ENCODE data around the gene PPIL4.
"Not testable (repeated sequence)": the region's sequence is repeated elsewhere in the genome, so short reads cannot be mapped to it uniquely, and the experiment has no call there.

PPIL4 gene

GRCh38 chr6:149484733-149485700 lies 60.8 kb downstream of the PPIL4 start, which contains the start of gene ZC3H12D:
TSS of gene ZC3H12D (minus strand) at chr6:149485014. CDS start at chr6:149474543, 10,471 bp downstream.
- DNase-seq, result no peak

- DNase-seq, result no peak
Measured at GRCh38 chr6:149483849-149484655, 61.8 kb downstream of the PPIL4 start.

GRCh38 chr6:149483334-149483725 lies 62.5 kb downstream of the PPIL4 start:
- DNase-seq, result no peak

DNA sequence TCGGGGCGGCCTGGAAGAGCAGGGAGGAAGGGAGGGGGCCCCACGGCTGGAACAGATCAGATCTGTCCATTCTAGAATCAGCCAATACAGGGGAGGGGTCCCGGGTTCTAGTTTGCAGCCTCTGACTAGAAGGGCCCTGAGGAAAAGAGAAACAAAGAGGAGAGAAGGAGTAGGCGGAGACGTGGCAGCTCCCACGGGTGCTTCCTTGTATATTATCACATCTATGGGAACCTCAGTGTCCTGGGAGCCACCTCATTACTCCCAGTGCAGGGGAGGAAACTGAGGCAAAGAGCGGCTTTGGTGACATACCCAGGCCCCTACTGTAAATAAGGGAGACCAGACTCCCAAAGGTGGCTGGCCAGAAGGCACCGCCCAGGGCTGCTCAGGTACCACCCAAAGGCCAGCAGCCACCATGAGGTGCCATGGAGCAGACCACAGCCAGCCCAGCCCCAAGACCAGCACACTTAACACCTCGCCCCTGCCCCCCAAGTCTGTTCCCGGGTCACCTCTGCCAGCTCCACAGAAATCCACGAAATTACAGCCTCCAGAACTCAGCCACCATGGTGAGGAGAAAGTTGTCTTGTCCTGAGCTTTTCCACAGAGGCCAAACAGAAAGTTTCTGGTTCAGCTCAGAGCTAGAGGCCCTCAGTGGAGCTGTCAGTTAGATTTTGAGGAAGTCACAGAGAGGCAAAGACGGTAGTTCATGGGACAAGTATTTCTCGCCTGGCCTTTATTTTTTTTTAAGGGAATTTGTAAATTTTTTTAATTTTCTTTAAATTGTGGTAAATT lies 63.1 kb downstream of the PPIL4 start:
- no peak for DNase-seq

DNA sequence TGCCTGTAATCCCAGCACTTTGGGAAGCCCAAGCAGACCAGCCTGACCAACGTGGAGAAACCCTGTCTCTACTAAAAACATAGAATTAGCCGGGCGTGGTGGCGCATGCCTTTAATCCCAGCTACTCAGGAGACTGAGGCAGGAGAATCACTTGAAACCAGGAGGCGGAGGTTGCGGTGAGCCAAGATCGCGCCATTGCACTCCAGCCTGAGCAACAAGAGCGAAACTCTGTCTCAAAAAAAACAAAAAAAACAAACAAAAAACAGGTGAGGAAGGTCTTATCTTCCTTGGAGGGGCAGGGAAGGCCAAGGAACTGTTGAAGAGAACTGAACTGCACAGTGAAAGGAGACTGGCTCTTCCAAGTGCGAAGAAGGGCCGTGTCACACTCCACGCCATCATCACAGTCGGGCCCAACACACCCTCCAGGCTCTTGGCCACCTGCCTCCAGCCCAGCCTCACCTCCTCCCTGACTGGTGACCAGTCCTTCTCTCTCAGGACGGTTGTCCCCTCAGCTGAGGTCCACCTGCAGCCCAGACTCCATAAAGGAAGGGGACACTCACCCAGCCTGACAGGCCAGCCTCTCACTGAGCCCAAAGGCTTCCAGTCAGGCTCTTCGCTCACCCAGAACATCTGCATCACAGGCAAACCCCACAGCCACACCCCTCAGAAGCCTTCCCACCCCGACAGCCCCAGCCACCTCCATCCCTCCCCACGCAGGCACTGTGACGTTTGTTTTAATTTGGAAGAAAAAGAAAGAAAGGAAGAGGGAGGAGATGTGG lies 65.2 kb downstream of the PPIL4 start:
- no peak for DNase-seq

DNA sequence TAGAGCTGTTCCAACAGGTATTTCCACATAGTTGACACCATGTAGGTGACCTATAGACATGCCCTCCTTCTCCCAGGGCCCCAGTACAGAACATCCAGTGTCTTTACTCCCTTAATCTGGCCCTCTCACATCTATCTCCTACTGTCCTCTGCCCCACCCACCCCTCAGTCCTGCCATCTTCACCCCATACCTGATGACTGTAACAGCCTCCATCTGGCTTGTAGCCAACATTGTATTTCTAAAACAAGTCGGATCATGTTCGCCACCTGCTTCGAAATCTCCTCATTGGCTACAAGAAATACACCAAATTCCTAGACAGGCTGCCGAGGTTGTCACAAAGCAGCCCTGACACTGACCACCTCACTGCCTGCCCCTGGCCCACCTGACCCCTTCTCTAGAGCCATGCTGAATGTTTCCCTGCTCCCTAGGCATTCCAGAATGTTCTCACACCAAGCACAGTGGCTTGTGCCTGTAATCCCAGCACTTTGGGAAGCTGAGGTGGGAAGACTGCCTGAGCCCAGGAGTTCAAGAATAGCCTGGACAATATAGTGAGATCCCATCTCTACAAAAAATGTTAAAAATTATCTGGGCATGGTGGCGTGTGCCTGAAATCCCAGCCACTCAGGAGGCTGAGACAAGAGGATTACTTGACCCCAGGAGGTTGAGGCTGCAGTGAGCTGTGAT lies 67.1 kb downstream of the PPIL4 start:
- DNase-seq, result no peak

GRCh38 chr6:149477544-149477943 lies 68.3 kb downstream of the PPIL4 start:
- DNase-seq, result no peak

GRCh38 chr6:149476789-149477455 lies 68.9 kb downstream of the PPIL4 start:
- DNase-seq, result no peak

DNA sequence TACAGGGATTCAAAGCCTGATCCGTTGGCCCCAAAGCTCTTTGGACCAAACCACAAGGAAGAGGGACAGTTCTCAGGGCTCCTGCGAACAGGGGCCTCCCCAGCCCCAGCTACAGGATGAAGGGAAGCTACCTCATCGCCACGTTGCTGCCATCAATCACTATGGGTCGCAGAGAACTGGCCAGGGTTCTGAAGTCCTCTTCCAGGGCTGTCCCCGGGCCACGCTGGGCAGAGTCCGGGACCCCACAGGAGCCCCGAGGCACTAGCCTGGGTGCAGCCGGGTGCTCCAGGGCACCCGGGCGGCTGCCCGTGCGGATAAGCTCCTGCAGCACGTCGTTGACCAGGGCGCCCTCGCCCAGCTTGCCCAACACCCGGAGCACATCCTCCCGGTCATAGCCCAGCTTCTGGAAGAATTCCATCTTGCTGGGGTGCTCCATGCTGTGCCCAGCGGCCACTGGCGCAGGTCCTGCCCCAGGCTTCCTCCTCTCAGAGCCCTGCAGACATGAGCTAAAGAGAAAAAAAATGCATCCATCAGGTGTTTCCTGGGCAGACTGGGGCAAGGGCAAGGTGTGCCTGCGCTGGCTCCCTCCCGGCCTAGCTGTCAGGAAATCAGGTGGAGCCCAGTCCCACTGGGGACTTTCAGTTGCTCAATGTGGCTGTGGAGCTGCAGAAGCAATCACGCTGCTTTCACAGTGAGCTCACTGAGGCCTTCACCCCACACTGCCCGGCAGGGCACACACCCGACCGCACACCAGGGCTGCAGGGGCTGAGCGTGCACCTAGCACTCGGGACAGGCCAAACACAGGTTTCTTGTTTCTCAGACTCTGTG lies 71.5 kb downstream of the PPIL4 start:
- no peak for DNase-seq

- no peak for DNase-seq
Measured at GRCh38 chr6:149473080-149474052, 72.5 kb downstream of the PPIL4 start.

DNA sequence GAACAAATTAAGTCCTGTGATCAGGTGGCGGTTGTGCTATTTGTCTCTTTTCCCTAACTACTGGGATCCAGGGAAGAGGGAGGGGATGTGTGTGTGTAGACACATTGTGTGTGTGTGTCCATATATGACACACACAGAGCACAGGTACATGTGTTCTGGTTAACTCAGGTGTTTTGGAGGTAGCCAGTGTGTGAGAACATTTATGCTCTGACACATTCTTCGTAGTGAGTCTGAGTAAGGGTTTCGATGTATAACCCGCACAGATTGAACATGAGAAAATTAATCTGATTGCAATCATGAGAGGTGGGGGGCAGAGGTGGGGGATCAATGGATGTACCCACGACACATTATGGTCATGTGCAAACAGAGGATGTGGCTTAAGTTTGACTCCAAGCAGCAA lies 73.6 kb downstream of the PPIL4 start:
- no peak for DNase-seq

DNA sequence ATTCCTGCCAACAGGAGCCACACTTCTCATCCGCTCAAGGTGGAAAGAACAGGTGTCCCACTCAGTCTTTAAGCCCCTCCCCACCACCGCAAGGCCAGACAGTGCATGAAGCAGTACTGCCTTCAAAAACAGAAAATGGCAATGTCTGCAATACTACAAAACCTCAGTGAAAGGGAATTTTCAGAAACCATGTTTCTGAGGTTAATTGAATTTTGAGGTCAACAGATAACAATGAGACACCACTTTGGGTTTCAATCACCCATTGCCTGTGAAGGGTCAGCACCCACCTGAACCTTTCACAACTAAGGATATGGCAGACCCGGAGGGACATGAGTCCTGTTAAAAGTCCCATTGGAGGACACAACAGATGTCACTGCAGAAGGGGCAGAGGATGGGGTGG lies 74.0 kb downstream of the PPIL4 start:
- no peak for DNase-seq

DNA sequence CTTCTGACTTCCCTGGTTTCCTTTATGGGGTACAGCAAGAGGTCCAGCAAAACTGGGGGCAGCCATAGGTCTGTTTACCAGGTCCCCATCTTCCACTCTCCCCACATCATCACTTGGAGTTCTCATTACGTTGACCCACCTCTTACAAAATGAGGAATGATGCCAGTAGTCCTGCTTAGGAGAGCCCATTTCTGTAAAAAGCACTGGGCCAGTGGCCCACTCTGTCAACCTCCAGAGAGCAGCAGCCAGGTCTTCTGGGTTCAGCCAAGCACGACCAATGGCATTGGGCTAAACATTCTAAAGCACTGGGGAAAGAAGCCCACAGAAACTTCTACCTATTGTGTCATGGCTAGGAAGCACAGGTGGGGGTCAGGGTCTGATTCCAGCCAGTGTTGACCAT lies 74.9 kb downstream of the PPIL4 start:
- no peak for DNase-seq

- DNase-seq, result no peak
Measured at GRCh38 chr6:149468179-149468578, 77.7 kb downstream of the PPIL4 start.

DNA sequence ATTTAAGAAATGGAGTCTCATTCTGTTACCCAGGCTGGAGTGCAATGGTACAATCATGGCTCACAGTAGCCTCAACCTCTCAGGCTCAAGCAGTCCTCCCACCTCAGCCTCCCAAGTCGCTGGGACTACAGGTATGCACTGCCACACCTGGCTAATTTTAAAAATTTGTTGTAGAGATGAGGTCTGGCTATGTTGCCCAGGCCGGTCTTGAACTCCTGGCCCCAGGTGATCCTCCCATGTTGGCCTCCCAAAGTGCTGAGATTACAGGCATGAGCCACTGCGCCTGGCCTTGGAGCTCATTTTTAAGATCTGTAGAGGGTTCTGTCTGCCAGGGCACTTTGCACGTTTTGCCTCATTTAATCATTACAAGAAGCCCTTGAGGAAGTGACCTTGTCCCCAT lies 78.6 kb downstream of the PPIL4 start:
- DNase-seq, result no peak

DNA sequence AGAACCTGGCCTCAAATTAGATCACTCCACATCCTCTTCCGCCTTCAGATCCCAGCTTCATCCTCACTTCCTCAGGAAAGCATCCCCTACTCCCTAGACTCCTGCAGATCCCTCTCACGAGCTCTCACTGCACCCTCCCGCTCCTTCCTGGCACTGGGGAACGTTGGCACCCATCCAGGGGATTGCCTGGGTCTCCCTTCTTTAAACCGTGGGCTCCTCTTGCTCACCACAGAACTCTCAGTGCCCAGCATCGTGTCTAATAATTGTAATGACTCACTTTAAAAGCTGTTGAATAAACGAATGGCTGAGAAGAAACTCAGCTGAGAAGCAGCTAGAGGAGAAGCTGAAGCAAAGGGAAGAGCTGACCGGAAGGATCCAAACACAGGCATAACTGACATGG lies 81.4 kb downstream of the PPIL4 start:
- DNase-seq, result no peak

- no peak for DNase-seq
Measured at GRCh38 chr6:149463781-149464180, 82.1 kb downstream of the PPIL4 start.

DNA sequence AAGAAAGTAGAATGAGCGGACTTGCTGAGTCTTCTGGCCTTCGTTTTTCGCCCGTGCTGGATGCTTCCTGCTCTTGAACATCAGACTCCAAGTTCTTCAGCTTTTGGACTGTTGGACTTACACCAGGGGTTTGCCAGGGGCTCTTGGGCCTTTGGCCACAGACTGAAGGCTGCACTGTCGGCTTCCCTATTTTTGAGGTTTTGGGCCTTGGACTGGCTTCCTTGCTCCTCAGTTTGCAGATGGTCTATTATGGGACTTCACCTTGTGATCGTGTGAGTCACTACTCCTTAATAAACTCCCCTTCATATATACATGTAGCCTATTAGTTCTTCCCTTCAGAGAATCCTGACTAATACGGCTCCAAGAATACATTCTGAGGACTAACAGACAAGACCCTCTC lies 83.1 kb downstream of the PPIL4 start:
- not testable (repeated sequence) for DNase-seq

All from right kidney (tissue), 1 donor.